Left ventricle myocardium inferior (tissue), 1 donor: ENCODE measurements around the gene TTC32. TPM values are rescaled to one million over a fixed set of nuclear protein-coding genes. Genes with fewer than 3 reads are reported as not detected.

ENCODE experiments used
- DNase-seq: peaks from one replicate; pipeline ENCODE4 v3.0.0-alpha.2; 2020
- H3K27ac ChIP-seq: fragments of 200-600 bp; replicated peaks from 2 replicates; pipeline ENCODE4 v1.8.0; 2021
- H3K27me3 ChIP-seq: fragments of 200-600 bp; 2 replicates; pipeline ENCODE4 v1.8.0; 2021; ENCODE audit warnings: low read depth
- H3K36me3 ChIP-seq: fragments of 200-600 bp; 2 replicates; pipeline ENCODE4 v1.8.0; 2021
- H3K4me1 ChIP-seq: fragments of 200-600 bp; 2 replicates; pipeline ENCODE4 v1.8.0; 2021
- H3K4me3 ChIP-seq: fragments of 200-600 bp; 2 replicates; pipeline ENCODE4 v1.8.0; 2021; ENCODE audit warnings: mild to moderate bottlenecking, moderate library complexity
- H3K9me3 ChIP-seq: fragments of 200-600 bp; replicated peaks from 2 replicates; pipeline ENCODE4 v1.8.0; 2021
- intact Hi-C: fragments of 100-400 bp; cut with micrococcal nuclease; formaldehyde crosslinking; loops from one replicate; pipeline ENCODE4 v1.11.0; 2022
- total RNA-seq: library from RNA; stranded (reverse); fragmentation: NEBNext Ultra II Directional; extraction: Animal tissue kit (Norgen Biotek cat#: 25700); gene quantifications from one replicate; pipeline ENCODE4 v1.2.1, GENCODE V29; 2021
- TF ChIP-seq, protein P1 (sequence below): fragments of 200-600 bp; IDR thresholded peaks from 2 replicates; pipeline ENCODE4 v1.8.0; 2021; ENCODE audit warnings: antibody characterized with exemption, mild to moderate bottlenecking, borderline replicate concordance
- donor health status: DM: no; HTN: yes; CAD: no; lungs with severe emphysema.

TTC32 gene
- total RNA-seq, 1 donor from 2014 or later: 4.9 TPM

DNA sequence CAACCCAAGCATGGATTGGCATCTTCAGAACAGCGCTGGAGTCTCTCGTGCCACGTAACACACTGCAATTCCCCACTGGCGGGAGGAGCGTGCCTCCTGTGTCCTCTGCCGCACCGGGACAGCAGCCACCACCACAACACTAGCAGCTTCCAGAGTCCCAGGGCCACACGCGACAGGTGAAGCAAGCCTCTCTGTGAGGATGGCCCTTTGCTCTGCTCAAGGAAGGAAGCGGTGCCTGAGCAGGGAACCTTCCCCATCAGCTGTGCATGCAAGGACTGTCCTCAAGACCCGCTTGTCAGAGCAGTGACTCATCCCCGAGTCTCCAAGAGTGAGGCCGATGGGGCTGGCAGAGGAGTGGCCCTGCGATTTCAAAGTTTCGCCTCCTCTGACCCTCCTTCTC, 44.0 kb downstream of the TTC32 start:
- no peak overlapping the region for H3K4me3 ChIP-seq
- no peaks in the 10 kb centered on the region for H3K36me3 ChIP-seq
- TF ChIP-seq, protein P1, sequence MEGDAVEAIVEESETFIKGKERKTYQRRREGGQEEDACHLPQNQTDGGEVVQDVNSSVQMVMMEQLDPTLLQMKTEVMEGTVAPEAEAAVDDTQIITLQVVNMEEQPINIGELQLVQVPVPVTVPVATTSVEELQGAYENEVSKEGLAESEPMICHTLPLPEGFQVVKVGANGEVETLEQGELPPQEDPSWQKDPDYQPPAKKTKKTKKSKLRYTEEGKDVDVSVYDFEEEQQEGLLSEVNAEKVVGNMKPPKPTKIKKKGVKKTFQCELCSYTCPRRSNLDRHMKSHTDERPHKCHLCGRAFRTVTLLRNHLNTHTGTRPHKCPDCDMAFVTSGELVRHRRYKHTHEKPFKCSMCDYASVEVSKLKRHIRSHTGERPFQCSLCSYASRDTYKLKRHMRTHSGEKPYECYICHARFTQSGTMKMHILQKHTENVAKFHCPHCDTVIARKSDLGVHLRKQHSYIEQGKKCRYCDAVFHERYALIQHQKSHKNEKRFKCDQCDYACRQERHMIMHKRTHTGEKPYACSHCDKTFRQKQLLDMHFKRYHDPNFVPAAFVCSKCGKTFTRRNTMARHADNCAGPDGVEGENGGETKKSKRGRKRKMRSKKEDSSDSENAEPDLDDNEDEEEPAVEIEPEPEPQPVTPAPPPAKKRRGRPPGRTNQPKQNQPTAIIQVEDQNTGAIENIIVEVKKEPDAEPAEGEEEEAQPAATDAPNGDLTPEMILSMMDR: no peak
- H3K27me3 ChIP-seq: no peaks in the 10 kb centered on the region
- peaks cover 9% of the 10 kb centered on the region for H3K4me1 ChIP-seq
- intact Hi-C loops: no loop called here
- no peak overlapping the region for H3K27ac ChIP-seq
- no peak for DNase-seq
- H3K9me3 ChIP-seq: no peaks in the 10 kb centered on the region

DNA sequence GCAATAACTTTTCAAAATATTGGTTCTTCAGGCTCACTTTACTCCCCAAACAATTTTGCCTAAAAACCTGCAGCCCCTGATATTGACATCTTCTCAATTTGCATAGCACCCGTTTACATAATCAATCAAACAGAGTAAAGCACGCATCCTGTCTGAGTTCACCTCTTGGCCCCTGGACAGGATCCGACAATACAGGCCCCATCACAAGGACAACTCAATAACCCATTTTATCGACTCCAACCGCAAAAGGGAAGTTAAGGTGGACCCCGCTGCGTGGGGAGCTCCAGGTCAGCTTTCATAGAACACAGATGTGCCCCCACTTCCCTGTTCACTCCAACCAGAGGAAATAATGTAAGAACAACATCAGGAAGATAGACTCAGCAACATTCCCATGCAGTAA, 44.7 kb downstream of the TTC32 start:
- peaks cover 9% of the 10 kb centered on the region for H3K4me1 ChIP-seq
- H3K27me3 ChIP-seq: no peaks in the 10 kb centered on the region
- TF ChIP-seq, protein P1: no peak
- DNase-seq: no peak
- no peak overlapping the region for H3K4me3 ChIP-seq
- H3K36me3 ChIP-seq: no peaks in the 10 kb centered on the region
- no peaks in the 10 kb centered on the region for H3K9me3 ChIP-seq
- intact Hi-C loops: no loop called here
- no peak overlapping the region for H3K27ac ChIP-seq

DNA sequence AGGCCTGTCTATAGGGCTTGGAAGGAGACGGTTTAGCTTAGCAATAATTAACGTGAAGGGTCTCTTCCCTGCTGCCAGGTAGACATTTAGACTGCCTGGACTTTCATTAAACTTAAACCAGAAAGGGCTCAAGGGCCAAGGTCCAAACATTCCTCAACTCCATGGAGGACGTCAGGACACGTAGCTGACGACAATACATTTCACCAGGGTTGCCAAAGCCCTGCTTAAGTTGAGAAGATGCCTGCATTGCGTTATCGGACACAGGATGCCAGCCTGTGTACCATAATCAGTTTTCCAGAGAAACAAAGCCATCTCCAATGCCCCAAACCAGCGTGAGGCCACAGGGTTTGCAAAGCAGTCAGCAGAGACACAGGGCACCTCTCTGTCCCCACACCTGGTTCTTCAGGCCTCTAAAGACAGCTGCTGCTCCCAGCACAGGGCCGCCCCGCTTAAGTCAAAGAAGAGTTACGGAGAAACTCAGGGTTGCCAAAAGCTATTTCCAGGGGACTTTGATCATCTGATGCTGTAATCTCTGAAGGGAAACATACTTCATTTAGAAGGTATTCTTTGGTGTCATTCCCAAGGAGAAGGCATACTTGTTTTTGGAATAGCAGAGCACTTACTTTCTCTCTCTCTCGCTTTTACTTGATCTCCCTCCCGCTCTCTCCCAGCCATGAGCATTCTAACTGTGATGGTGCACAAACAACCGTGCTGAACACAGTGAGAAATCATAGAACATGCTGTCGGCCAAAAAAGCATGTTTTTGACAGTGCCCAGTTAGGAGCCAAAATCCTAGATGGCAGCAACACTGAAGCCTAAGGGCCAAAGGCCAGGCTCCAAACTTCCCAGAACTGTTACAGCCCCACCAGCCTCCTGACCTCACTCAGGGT, 46.0 kb downstream of the TTC32 start:
- no peak for DNase-seq
- intact Hi-C loops: no loop called here
- TF ChIP-seq, protein P1: no peak
- Histone ChIP-seq H3K4me1 (peaks cover 9% of the 10 kb centered on the region), H3K27ac (no peak overlapping the region), H3K36me3 (no peaks in the 10 kb centered on the region), H3K4me3 (no peak overlapping the region), H3K27me3 (no peaks in the 10 kb centered on the region), H3K9me3 (no peaks in the 10 kb centered on the region)

DNA sequence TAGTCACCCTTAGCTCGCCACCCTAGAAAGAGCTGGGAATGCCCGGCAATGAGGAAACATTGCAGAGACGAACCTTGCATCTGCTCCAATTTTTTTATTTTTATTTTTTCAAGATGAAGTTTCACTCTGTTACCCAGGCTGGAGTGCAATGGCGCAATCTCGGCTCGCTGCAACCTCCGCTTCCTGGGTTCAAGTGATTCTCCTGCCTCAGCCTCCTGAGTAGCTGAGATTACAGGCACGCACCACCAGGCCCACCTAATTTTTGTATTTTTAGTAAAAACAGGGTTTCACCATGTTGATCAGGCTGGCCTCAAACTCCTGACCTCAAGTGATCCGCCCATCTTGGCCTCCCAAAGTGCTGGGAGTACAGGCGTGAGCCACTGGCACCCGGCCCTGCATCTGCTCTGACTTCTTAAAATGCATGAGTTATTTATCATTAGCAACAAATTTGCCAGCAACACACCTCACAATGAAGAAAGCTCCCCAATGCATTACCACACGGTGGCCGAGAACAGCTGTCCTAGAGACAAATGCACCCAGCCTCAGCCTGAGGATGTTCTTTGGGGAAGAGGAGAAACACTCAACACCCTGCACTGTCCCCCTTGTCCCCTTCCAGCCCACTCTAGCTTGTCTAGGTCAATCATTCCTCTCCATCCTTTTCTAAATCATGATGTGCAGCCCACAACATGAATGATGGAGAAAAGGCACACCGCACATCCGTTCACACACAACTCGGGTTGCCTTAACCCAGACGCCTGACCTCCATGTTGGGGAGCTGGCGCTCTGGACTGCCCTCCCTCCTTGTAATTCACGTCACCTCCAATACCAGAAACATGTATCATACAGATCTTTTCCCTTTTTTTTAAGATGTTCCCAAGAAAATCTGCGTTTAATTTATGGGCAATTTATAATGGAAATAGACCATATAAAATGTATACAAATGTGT, 46.9 kb downstream of the TTC32 start:
- Histone ChIP-seq H3K4me3 (no peak overlapping the region), H3K36me3 (no peaks in the 10 kb centered on the region), H3K4me1 (peaks cover 9% of the 10 kb centered on the region), H3K9me3 (no peaks in the 10 kb centered on the region), H3K27me3 (no peaks in the 10 kb centered on the region), H3K27ac (no peak overlapping the region)
- DNase-seq: no peak
- TF ChIP-seq, protein P1: no peak
- intact Hi-C loops: no loop called here

DNA sequence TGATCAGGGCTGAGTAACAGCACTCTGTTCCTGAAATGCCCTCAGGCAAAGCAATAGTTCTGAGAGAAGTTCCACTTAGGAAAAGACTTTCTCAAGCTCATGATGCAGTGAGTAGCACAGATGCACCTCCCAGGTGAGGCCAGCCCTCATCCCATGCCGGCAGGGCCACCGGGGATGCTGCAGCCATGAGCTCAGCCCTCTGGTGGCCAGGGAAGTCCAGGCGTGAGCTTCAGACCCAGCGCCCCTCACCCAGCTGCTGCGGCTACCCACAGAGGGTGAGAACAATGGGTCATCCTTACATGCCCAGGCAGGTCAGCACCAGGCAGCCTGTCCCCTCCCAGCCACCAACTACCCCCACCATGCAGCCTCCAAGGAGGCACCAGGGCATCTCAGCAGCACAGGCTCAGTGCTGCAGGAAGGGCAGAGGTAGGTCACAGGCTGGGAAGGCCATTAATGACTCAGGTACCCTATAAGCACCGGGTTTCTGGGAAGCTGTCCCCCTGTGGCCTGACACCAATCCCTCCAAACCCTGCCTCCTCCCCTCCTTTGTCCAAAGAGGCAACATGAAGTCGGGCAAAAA, 50.6 kb downstream of the TTC32 start:
- TF ChIP-seq, protein P1: peak; percentile 19
- Histone ChIP-seq H3K4me3 (no peak overlapping the region), H3K36me3 (no peaks in the 10 kb centered on the region), H3K4me1 (peaks cover 8% of the 10 kb centered on the region), H3K9me3 (no peaks in the 10 kb centered on the region), H3K27ac (no peak overlapping the region), H3K27me3 (peaks cover 1% of the 10 kb centered on the region)
- intact Hi-C loops: no loop called here
- no peak for DNase-seq
